Osteoblast (primary cell): ENCODE measurements around the gene MAOB. TPM values are rescaled to one million over a fixed set of nuclear protein-coding genes. Genes with fewer than 3 reads are reported as not detected.

Experiments used
- DNase-seq: peaks from one replicate; pipeline ENCODE4 v3.0.0; 2011; ENCODE audit warnings: low spot score, mixed read lengths; ENCODE audit not compliant: insufficient read length; ENCODE audit errors: missing footprints
- H2AFZ ChIP-seq: 2 replicates; pipeline ENCODE4 v1.6.0; 2011; ENCODE audit warnings: mild to moderate bottlenecking, low read length
- H3K27ac ChIP-seq: 2 replicates; pipeline ENCODE4 v1.5.1; 2011; ENCODE audit warnings: mild to moderate bottlenecking, low read depth, low read length, moderate library complexity
- H3K27me3 ChIP-seq: 2 replicates; pipeline ENCODE4 v1.6.0; 2012; ENCODE audit warnings: mild to moderate bottlenecking, control low read depth, inconsistent platforms, low read length, moderate library complexity; ENCODE audit not compliant: insufficient read depth
- H3K36me3 ChIP-seq: 2 replicates; pipeline ENCODE4 v1.5.1; 2011; ENCODE audit warnings: mild to moderate bottlenecking, low read length, control low read depth, moderate library complexity; ENCODE audit not compliant: insufficient read depth
- H3K4me1 ChIP-seq: 2 replicates; pipeline ENCODE4 v1.5.1; 2011; ENCODE audit warnings: mild to moderate bottlenecking, low read length, control low read depth, moderate library complexity; ENCODE audit not compliant: insufficient read depth
- H3K4me2 ChIP-seq: 2 replicates; pipeline ENCODE4 v1.6.0; 2011; ENCODE audit warnings: mild to moderate bottlenecking, low read length; ENCODE audit not compliant: insufficient read depth
- H3K4me3 ChIP-seq: fragments of 200-600 bp; sonication (generic); 3 replicates; pipeline ENCODE4 v1.5.1; 2012; ENCODE audit warnings: mild to moderate bottlenecking, low read length, inconsistent platforms; ENCODE audit not compliant: insufficient read depth
- H3K79me2 ChIP-seq: 2 replicates; pipeline ENCODE4 v1.6.0; 2012; ENCODE audit warnings: mild to moderate bottlenecking, low read length, control low read depth, inconsistent platforms; ENCODE audit not compliant: insufficient read depth
- H3K9me3 ChIP-seq: 2 replicates; pipeline ENCODE4 v1.5.1; 2011; ENCODE audit warnings: low read depth, low read length, control low read depth
- H4K20me1 ChIP-seq: 2 replicates; pipeline ENCODE4 v1.6.0; 2012; ENCODE audit warnings: mild to moderate bottlenecking, low read length, control low read depth; ENCODE audit not compliant: insufficient read depth
- total RNA-seq: library from RNA; depleted of rRNA; stranded (reverse); fragments of >200 nt; gene quantifications from 2 replicates; pipeline ENCODE4 v1.2.3, GENCODE V29; 2012
- TF ChIP-seq, protein P1 (sequence below): IDR thresholded peaks from 2 replicates; pipeline ENCODE4 v1.5.1; 2011; ENCODE audit warnings: mild to moderate bottlenecking, low read depth, low read length, moderate library complexity; ENCODE audit errors: extremely low read depth

The MAOB gene
- total RNA-seq, 1 donor: 0.72 TPM

DNA sequence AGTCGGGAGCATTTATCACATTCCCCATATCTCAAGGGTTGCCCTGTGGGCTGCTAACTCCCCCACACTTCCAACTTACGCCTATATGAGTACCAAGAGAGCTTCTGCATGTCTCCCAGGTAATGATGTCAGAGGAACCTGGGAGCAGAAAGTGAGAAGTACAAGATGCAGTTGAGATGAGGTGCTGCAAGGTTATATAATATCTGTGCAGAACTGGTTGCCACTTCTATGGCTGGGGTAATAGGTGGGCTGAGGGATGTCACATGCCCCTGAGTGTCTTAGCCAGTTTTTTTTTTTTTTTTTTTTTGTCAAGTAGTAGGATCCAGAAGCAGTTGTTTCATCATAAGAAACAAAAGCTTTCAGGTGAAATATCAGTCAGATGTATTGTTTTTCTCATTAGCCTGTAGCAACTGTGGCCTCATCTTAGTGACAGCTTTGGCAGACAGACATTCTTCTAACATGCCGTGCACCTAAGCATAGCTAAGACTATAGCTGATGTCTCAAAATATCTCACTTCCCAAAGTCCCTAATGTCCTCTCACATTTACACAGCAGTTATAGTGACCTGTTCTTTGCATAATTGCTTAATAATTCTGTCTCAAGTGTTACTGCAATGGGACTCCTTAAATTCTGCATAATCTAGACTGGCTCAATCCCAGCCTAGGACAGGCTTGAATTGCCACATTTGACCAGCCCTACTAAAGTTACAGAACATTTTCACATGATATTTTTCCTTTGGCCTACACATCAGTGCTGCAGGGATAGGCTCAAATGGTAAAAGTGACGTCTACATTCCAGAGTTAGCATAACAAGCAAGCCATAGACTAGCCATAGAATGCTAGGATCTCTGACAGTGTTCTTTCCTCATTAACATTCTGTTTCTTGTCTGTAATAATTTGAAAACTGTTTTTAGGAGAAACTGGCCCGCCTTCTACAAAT lies 17.9 kb upstream of the MAOB start:
- no peaks in the 10 kb centered on the region for H3K79me2 ChIP-seq
- DNase-seq: no peak
- no peak overlapping the region for H3K4me2 ChIP-seq
- H3K4me3 ChIP-seq: no peak overlapping the region
- no peak overlapping the region for H3K27ac ChIP-seq
- no peaks in the 10 kb centered on the region for H4K20me1 ChIP-seq
- peaks cover 23% of the 10 kb centered on the region for H3K27me3 ChIP-seq
- TF ChIP-seq, protein P1, sequence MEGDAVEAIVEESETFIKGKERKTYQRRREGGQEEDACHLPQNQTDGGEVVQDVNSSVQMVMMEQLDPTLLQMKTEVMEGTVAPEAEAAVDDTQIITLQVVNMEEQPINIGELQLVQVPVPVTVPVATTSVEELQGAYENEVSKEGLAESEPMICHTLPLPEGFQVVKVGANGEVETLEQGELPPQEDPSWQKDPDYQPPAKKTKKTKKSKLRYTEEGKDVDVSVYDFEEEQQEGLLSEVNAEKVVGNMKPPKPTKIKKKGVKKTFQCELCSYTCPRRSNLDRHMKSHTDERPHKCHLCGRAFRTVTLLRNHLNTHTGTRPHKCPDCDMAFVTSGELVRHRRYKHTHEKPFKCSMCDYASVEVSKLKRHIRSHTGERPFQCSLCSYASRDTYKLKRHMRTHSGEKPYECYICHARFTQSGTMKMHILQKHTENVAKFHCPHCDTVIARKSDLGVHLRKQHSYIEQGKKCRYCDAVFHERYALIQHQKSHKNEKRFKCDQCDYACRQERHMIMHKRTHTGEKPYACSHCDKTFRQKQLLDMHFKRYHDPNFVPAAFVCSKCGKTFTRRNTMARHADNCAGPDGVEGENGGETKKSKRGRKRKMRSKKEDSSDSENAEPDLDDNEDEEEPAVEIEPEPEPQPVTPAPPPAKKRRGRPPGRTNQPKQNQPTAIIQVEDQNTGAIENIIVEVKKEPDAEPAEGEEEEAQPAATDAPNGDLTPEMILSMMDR: no peak
- no peak overlapping the region for H2AFZ ChIP-seq
- H3K4me1 ChIP-seq: no peaks in the 10 kb centered on the region
- H3K9me3 ChIP-seq: no peaks in the 10 kb centered on the region
- no peaks in the 10 kb centered on the region for H3K36me3 ChIP-seq

DNA sequence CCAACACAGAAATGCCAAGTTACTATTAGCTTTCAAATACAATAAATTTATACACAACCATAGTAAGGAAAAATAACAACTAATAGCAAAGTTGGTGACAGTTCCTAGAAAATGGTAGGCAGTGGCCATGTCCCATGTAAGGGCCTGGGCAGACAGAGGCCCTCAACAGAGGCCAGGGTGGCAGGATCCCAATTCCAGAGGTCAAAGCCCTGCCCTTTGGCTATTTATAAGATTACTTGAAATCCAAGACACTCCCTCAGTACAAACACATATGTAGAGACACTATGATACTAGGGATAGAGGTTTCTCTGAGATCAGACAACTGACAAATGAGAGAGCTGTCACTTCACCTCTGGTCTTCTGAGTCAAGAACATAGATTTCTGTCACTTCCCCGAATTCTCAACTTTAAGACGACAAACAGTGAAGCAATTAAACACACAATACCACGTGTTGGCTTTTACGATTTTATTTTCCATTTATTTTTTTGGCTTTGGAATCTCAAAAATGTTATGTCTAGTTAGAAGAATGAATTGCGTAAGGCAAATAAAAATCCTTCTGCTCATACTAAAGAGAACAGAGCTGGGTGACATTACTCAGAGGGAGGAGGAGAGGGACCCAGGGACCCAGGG lies 16.3 kb upstream of the MAOB start:
- Histone ChIP-seq H3K9me3 (no peaks in the 10 kb centered on the region), H3K27ac (no peak overlapping the region), H3K27me3 (peaks cover 17% of the 10 kb centered on the region), H3K36me3 (no peaks in the 10 kb centered on the region), H3K4me1 (no peaks in the 10 kb centered on the region), H4K20me1 (no peaks in the 10 kb centered on the region), H3K79me2 (no peaks in the 10 kb centered on the region), H2AFZ (no peak overlapping the region), H3K4me3 (no peak overlapping the region), H3K4me2 (no peak overlapping the region)
- TF ChIP-seq, protein P1: no peak
- no peak for DNase-seq

DNA sequence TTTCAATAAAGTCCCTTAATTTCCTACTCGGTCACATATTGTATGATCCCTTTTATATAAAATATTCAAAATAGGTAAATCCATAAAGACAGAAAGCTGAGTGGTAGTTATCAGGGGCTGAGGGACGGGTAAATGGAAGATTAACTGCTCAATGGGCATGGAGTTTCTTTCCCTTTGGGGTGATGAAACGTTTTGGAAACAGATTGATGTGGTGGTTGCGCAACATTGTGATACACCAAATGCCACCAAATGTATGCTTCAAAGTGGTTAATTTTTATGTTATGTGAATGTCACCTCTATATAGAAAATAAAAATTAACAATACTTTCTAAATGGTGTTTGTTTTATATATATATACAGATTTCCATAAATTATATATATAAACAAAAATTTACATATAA lies 15.0 kb upstream of the MAOB start:
- Histone ChIP-seq H3K36me3 (no peaks in the 10 kb centered on the region), H3K79me2 (no peaks in the 10 kb centered on the region), H3K4me3 (no peak overlapping the region), H3K4me1 (no peaks in the 10 kb centered on the region), H3K27me3 (peaks cover 17% of the 10 kb centered on the region), H3K9me3 (no peaks in the 10 kb centered on the region), H3K4me2 (no peak overlapping the region), H3K27ac (no peak overlapping the region), H4K20me1 (no peaks in the 10 kb centered on the region), H2AFZ (no peak overlapping the region)
- DNase-seq: no peak
- TF ChIP-seq, protein P1: no peak

DNA sequence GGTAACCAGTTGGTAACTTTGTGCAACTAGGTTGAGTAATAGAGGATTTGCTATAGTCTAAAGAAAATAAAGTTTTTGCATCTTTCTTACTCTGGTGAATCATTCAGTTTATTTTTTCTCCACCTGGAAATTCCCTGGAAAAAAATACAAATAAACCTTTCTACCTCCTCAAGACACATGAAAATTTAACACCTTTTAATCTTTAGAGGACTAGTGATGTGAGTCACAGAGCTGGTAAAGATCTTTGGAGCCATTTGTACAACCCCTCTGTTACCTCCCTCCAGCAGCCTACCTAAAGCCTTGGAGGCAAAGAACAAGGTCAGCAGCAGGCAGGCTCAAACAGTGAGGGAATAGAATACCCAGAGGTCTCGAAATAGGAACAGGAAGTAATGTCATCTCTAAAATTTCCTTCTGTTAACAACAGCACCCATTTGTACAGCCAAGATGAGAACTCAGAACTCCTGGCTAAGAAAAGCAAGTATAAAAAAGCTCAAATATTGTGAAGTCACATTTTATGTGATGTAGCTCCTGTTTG lies 10.2 kb upstream of the MAOB start:
- Histone ChIP-seq H3K27me3 (no peaks in the 10 kb centered on the region), H3K4me3 (no peak overlapping the region), H3K79me2 (no peaks in the 10 kb centered on the region), H3K36me3 (no peaks in the 10 kb centered on the region), H3K4me2 (no peak overlapping the region), H4K20me1 (no peaks in the 10 kb centered on the region), H3K9me3 (peaks cover 3% of the 10 kb centered on the region), H2AFZ (no peak overlapping the region), H3K4me1 (no peaks in the 10 kb centered on the region), H3K27ac (no peak overlapping the region)
- TF ChIP-seq, protein P1: no peak
- DNase-seq: no peak
